ENCODE data around the gene IL1RAPL1. TPM values are rescaled to one million over a fixed set of nuclear protein-coding genes. Genes with fewer than 3 reads are reported as not detected.
A peak's percentile ranks its signal among the peaks of the same experiment; 100 is the strongest.
"Not testable (repeated sequence)": the region's sequence is repeated elsewhere in the genome, so short reads cannot be mapped to it uniquely, and the experiment has no call there.

The IL1RAPL1 gene
- total RNA-seq, 2 donors from 2014 or later: 1.6 to 1.7 TPM

DNA sequence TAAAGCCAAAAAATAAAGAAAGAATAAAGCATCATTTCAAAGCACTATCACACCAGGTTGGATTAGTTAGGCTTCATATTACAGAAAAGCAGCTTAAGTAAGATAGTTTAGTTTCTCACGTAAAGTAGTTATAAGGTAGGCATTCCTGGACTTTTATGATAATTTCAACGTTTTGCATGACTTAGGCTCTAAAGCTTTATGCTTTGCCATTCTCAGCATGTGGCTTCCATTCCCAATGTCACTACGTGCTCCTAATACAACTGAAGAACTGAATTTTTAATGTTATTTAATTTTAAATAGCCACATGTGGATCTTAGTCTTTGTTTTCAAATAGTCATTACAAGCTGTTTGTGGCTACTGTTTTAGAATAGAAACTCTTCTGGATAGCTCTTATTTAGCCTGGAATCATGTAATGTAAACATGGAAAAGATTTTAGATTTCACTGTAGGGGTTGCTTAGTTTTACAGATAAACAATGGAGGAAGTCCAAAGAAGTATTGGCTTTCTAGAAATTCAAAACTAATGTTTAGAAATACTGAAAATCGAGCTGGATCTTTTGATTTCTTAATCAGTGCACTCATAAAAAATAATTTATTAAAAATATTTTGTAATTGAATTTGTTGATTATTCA lies 710.0 kb downstream of the IL1RAPL1 start:
- DNase-seq: no peak
- no peak for ATAC-seq
- intact Hi-C loops (cut with DNase I): no loop called here

DNA sequence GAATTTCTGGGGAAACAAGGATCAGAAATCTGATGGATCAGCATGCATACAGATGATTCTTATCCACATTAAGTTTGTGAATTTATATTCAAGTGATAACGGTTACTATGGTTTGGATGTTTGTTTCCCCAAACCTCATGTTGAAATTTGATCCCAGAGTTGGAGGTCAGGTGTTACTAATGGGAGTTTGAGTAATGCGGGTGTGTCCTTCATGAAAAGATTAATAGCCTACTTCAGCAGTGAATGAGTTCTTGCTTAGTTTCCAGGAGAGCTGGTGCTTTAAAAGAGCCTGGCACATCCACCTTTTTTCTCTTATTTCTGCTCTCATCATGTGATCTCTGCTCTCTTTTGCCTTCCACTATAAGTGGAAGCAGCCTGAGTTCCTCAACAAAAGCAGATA lies 712.4 kb downstream of the IL1RAPL1 start:
- intact Hi-C loops (cut with DNase I): no loop called here
- no peak for DNase-seq
- peak in 1 of 2 donors; percentile 68 for ATAC-seq

DNA sequence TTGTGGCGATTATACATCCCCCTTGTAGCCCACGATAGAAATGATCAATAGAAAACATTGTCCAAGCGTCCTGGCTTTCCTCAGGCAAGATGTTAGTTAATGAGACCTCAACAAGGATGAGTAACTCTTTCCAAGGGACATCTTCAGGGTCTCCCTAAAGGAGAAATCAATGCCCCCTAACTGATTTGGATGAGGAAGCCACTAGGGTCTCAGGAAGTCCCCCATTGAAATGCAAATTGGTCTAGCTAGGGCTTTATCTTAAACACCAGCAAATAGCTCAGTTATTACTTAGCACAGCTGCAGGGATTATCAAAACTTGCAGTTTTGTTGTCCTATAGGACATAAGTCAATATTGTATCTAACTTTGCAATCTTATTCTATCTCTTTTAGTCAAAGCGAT lies 721.5 kb downstream of the IL1RAPL1 start:
- DNase-seq (no peak), ATAC-seq (no peak)
- intact Hi-C loops (cut with DNase I): no loop called here

DNA sequence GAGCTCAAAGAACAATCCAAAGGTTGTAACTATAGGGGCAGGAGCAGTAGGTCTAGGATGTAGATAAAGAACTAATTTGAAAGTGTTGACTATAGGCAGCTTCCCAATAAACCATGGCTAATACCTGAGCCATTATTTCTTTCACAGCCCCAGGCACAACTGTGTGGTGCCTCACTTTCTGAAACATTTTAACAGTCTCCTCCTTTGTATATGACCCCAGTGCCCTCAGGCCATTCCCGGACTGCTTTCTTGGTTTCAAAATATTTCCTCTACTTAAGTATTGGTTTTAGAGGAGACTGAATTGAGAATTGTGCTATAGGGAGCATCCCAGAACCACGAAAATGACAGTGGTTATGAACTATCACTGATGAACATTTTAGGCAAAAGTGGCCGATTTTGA lies 728.7 kb downstream of the IL1RAPL1 start:
- no peak for ATAC-seq
- DNase-seq: no peak
- intact Hi-C loops (cut with DNase I): no loop called here

DNA sequence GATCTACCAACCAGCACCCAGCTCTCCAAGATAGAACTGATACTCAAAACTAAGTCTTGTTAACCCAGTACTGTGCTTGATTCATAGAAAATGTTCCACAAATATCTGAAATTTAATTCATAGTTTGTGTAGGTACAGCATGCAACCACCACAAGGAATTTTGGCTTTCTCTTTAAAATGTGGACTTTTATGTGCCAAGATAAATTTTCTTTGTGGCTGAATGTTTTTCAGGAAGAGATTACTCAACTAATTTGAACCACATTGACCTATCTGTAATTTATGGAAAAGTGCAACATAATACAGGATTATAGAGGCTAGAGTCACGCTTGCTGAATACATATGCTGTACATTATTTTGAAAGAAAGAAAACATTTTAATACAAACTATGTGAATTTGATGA lies 730.8 kb downstream of the IL1RAPL1 start:
- DNase-seq: no peak
- no peak for ATAC-seq
- intact Hi-C loops (cut with DNase I): no loop called here

DNA sequence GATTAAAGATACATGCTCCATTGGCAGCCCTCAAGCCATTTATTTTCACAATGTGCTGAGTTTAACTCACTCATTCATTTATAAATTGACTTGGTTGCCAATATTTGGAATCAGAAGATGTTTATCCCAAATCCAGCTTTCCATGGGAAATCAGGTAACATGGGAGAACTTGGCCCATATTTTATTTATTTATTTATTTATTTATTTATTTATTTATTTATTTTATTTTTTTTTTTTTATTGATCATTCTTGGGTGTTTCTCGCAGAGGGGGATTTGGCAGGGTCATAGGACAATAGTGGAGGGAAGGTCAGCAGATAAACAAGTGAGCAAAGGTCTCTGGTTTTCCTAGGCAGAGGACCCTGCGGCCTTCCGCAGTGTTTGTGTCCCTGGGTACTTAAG lies 745.2 kb downstream of the IL1RAPL1 start:
- ATAC-seq; intact Hi-C loops (cut with DNase I); DNase-seq: not testable (repeated sequence)

DNA sequence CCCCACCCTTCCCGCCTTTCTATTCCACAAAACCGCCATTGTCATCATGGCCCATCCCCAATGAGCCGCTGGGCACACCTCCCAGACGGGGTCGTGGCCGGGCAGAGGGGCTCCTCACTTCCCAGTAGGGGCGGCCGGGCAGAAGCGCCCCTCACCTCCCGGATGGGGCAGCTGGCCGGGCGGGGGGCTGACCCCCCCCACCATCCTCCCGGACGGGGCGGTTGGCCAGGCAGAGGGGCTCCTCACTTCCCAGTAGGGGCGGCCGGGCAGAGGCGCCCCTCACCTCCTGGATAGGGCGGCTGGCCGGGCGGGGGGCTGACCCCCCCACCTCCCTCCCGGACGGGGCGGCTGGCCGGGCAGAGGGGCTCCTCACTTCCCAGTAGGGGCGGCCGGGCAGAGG lies 745.8 kb downstream of the IL1RAPL1 start:
- DNase-seq; intact Hi-C loops (cut with DNase I); ATAC-seq: not testable (repeated sequence)

DNA sequence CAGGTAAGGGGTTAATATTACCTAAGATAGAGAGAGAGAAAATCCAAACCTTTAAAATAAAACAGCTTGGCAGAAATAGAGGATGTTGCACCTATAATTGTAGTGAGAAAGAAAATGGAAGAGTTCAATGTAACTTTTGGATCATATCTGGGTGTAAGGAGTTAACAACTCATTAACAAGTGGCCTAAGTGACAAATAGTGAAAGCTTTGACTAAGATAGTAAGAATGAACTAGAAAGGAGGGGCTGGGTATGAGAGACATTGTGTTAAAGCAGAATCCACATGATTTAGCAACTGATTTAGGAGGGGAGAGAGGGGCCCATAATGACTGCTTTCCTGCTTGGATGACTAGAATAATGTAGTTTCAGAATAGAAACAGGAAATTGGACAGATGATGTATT lies 761.0 kb downstream of the IL1RAPL1 start:
- intact Hi-C loops (cut with DNase I): no loop called here
- ATAC-seq: no peak
- DNase-seq: no peak

DNA sequence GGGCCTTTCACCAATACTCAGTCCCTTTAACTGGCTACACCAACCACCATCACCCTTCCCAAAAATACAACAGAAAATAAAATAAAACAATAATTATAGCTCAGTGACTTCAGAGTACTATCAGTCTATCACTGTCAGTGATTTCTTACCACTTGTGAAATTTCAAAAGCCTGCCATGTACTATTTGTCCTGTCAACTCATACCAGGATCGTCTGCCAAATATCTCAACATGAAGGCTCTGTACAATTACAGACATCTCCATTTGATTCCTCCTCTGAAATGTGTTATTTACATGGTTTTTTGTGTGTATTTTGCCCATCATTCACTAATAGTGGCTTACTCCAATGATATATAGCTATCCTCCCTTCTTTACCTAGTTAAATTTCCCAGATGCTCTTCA lies 772.0 kb downstream of the IL1RAPL1 start:
- intact Hi-C loops (cut with DNase I): loop anchor here in 1 of 2 donors (5.0 kb wide), 1 partner anchor 147 kb away; no protein-coding TSS in a partner anchor
- ATAC-seq (peak; percentile 16 to 65), DNase-seq (no peak)

DNA sequence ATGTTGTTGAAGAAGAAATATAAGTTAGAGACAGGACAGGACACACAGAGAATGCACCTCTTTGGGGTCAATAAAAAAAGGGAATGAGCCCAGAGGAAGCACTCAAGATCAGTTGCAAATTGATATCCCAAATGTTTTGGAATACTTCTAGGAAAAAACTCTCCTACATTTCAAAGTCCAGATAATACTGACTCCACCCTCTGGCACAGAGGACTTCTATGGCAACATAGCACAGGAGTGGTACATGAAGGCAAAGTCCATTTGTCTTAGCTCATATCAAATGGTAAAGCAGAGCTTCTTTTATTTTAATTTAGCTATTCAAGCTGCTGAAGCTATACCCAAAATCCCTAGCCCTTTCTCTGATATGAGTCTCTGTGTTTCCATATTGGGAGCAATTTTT lies 787.5 kb downstream of the IL1RAPL1 start:
- intact Hi-C loops (cut with DNase I); DNase-seq; ATAC-seq: not testable (repeated sequence)

DNA sequence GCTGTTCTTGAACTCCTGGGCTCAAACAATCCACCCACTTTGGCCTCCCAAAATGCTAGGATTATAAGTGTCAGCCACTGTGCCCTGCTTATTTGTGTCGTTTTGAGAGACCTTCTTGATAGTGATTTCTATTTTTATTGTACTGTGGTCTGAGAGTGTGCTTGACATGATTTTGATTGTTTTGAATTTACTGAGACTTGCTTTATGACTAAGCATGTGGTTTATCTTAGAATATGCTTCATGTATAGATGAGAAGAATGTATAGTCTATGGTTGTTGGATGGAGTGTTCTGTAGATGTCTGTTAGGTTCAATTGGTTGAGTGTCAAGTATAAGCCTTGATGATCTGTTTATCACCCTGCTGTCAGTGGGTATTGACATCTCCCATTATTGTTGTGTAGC lies 789.3 kb downstream of the IL1RAPL1 start:
- intact Hi-C loops (cut with DNase I): no loop called here
- no peak for DNase-seq
- ATAC-seq: no peak

DNA sequence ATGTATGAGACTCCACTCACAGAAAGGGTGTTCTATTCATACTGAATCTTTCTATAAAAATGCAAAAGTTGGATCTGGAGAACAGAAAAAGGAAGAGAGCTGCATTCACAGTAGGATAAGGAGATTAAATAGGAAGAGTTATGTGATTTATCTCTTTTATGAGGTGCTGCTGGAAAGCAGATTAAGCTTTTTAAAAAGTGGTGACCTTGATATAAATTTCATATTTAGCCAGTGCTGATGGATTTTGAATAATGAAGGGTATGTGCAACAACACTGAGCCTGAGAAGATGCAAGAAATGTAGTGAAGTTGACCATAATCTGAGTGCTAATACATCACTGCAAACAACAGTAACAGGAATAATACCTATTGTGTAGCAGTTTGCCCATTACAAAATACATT lies 795.6 kb downstream of the IL1RAPL1 start:
- ATAC-seq: no peak
- DNase-seq: no peak
- intact Hi-C loops (cut with DNase I): no loop called here

DNA sequence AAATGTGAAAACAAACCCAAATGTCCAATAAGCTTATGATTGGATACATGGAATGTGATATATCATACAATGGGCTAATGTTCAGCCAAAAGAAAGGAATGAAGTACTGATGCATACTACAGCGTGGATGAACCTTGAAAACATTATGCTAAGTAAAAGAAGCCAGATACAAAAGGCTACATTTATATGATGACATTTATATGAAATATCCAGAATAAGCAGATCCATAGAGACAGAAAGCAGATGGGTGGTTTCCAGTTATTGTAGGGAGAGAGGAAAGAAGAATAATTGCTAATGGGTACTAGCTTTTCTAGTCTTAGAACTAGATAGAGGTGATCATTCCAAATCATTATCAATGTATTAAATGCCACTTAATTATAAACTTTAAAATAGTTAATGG lies 801.3 kb downstream of the IL1RAPL1 start:
- DNase-seq (no peak), ATAC-seq (no peak)
- intact Hi-C loops (cut with DNase I): no loop called here

DNA sequence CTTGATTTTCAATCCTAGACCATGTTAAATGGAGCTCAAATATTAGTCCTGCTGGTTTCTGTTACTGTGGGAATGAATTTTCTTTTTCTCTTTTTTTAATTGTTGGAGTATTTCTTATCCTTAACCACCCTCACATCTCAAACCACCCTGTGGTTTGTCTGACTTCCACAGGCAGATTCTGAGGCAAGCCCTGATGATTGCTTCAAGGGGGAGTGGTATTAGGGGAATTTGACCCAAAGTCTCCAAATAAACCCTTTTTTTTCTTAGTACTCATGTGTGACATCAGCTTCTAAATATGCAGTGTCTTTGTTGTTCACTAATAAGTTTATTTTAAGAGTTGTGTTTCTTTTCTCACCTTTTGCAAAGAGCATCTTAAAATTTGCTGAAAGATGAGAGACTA lies 810.3 kb downstream of the IL1RAPL1 start:
- ATAC-seq: no peak
- DNase-seq: no peak
- intact Hi-C loops (cut with DNase I): no loop called here

DNA sequence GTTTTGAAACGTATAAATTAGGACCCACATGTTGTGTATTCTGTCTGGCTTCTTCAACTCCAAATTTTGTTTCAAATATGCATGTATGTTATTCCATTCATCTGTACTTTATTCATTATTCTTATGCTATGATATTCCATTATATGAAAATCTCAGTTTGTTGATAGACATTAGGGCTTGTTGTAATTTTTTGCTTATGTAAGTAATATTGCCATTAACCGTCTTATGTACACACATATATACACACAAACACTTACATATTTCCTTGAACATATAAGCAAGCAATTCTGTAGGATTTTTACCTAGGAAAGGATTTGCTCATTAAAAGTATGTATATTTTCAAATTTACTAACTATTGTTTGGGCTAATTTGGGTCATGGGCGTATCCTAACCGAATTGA lies 820.1 kb downstream of the IL1RAPL1 start:
- ATAC-seq: no peak
- intact Hi-C loops (cut with DNase I): no loop called here
- no peak for DNase-seq

DNA sequence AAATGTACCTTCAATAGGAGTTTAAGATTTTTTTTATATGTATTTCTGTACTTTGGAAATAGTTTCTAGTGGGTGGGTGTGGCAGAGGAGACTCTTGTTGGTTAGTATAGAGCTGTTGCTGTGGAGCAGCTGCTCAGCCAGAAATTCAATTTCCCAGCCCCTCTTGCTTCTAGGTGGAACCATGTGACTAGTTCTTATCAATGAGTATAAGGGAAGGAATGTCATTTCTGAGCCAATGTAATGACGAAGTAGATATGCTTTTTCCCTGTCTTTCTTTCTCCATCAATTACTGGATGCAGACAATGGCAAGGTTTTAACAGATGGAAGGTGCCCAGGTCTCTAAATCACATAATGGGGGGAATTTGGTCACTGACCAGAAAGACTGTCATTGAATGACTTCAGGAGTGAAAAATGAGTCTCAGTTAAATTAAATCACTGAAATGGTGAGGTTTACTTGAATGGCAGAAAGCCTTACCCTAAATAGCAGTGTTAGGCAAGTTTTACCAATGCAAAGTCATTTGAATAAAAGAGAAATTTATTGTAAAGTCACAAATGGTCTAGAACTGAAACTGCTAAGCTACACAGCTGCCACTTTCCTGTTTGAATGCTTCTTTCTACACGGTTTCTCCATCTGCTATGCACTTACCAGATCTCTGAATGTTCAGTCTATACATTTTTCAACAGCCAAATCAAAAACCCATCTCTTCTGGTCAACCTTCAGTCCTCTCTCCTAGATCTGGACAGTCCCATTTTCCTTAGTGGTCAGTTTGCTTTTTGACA lies 832.7 kb downstream of the IL1RAPL1 start:
- intact Hi-C loops (cut with DNase I): no loop called here
- DNase-seq: no peak
- ATAC-seq: peak in 1 of 2 donors; percentile 79

DNA sequence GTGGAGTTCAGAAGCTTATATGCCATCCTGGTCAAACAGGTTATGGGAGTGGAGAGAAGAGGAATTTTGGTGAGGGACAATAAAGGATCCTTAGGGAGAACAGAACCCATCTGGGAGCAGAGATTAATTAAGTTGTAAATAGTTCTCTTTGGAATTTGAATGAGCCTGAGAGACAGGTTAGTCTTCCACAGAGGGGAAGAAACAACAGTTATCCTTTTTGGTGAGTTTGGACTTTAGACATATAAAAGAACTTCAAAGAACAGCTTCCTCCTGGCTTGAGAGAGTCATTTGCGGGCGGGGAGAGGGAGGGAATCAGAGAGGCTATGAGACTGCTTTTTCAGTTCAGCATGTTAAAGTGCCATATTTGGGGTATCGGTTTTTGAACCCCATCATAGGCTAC lies 834.8 kb downstream of the IL1RAPL1 start:
- no peak for ATAC-seq
- intact Hi-C loops (cut with DNase I): no loop called here

DNA sequence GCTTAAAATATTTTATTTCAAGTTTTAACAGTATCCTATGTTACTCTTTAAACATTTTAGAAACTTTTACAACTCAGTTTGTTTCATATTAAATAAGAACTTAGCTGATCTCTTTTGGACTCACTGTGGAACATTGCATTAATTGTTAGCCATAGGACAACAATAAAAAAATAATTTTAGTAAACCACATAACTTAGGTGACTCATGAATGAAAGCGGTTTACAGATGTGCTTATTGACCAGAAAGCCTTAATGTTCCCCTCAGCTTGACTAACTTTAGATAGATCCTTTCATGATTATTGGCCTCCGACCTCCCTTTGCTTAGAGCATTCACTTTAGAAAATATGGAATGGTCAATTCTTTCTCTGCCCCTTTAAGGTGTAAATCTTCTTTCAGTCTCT lies 844.6 kb downstream of the IL1RAPL1 start:
- ATAC-seq: no peak
- no peak for DNase-seq
- intact Hi-C loops (cut with DNase I): no loop called here

More for the DNA sequence above, 834.8 kb downstream of the IL1RAPL1 start:
- no peak for DNase-seq

DNA sequence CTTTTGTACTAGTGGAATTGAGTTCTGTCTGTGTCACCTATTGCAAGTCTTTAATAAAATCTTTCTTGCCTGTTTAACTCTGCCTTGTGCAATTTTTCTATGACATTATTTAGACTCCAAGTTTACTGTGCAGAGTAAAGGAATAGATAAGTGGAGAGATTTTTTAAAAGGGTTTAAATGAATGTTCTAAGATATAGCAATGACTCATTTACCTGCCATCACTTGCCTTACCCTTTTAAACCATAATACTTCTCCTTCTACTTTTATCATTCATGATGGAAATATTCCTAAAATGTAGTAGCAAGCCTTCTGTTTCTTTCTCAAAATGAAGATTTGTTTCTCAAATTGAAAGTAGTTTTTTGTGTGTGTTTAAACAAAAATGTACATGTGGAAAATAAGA lies 845.3 kb downstream of the IL1RAPL1 start:
- ATAC-seq: no peak
- intact Hi-C loops (cut with DNase I): no loop called here

DNA sequence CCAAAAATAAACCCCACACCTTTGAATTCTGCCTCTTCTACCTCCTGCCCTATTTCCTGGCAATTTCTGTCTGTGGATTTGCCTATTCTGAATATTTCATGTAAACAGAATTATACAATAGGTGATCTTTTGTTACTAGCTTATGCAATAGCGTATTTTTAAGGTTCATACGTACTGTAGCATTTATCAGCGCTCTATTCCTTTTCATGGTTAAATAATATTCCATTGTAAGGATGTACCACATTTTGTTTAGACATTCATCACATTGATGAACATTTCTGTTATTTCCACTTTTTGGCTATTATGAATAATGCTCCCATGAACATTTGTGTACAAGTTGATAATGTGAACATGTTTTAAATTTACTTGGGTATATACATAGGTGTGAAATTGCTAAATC lies 847.7 kb downstream of the IL1RAPL1 start:
- intact Hi-C loops (cut with DNase I): no loop called here
- DNase-seq (no peak), ATAC-seq (no peak)

More for the DNA sequence above, 845.3 kb downstream of the IL1RAPL1 start:
- no peak for DNase-seq

DNA sequence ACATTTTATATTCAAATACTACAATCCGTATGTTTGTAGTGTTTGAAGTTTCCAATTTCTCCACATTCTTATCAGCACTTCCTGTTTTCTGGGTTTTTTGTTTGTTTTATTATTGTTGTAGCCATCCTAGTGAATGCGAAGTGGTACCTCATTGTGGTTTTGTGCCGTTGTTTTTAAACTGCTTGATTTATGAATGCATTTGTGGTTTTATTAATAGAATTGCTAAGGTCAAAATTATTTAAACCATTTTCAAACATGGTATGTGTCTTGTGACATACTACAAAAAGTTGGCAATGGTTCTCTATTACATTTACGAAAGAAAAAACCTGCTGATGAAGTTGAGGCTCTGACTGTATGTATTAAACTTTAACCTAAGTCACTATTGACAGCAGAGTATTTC lies 848.1 kb downstream of the IL1RAPL1 start:
- ATAC-seq (no peak), DNase-seq (no peak)
- intact Hi-C loops (cut with DNase I): no loop called here
